Hepatocyte (in vitro differentiated cells): ENCODE results near the gene MBD3L1.

Source experiments
- EZH2phosphoT487 ChIP-seq: fragments of 200-600 bp; sonication (generic); IDR thresholded peaks from one replicate; pipeline ENCODE4 v1.6.1; 2018; ENCODE audit warnings: antibody characterized with exemption, mild to moderate bottlenecking, low read depth, moderate library complexity; ENCODE audit not compliant: unreplicated experiment, severe bottlenecking
- TF ChIP-seq, protein P1 (sequence below): fragments of 200-600 bp; sonication (generic); IDR thresholded peaks from 2 replicates; pipeline ENCODE4 v1.5.1; 2016; ENCODE audit warnings: antibody characterized with exemption, mild to moderate bottlenecking; ENCODE audit not compliant: poor library complexity

DNA sequence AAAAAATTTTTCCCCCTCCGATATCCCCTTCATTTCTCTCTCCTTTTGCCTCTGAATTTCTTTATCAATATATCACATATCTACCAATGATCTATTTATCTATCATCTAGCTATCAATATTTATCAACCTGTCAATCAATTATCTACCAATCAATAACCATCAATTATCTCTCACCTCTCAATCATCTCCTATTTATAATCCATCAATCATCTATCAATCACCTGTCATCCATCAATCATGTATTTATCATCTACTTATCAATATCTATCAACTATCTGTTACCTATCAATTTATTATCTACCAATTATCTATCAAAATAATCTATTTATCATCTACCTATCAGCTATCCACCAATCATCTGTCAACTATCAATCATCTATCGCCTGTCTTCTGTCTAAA, 17.1 kb downstream of the MBD3L1 start:
- no peak for TF ChIP-seq EZH2phosphoT487
- TF ChIP-seq, protein P1, sequence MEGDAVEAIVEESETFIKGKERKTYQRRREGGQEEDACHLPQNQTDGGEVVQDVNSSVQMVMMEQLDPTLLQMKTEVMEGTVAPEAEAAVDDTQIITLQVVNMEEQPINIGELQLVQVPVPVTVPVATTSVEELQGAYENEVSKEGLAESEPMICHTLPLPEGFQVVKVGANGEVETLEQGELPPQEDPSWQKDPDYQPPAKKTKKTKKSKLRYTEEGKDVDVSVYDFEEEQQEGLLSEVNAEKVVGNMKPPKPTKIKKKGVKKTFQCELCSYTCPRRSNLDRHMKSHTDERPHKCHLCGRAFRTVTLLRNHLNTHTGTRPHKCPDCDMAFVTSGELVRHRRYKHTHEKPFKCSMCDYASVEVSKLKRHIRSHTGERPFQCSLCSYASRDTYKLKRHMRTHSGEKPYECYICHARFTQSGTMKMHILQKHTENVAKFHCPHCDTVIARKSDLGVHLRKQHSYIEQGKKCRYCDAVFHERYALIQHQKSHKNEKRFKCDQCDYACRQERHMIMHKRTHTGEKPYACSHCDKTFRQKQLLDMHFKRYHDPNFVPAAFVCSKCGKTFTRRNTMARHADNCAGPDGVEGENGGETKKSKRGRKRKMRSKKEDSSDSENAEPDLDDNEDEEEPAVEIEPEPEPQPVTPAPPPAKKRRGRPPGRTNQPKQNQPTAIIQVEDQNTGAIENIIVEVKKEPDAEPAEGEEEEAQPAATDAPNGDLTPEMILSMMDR: no peak
